HepG2 (cell line): Measurements from ENCODE around the gene CA10. TPM values are rescaled to one million over a fixed set of nuclear protein-coding genes. Genes with fewer than 3 reads are reported as not detected.

Experiments used
- ATAC-seq: fragments of 200-7000 bp; cut with Tn5 transposase; 3 replicates; pipeline ENCODE4 v1.9.1; 2020; ENCODE audit warnings: mild to moderate bottlenecking, moderate library complexity
- BruUV-seq: library from RNA; stranded (reverse); fragments of 400-500 nt; replicated peaks from 2 replicates; lab custom pipeline; 2021; lab: Mats Ljungman, UMichigan
- CTCF ChIA-PET: fragments of 300-600 bp; formaldehyde crosslinking; extraction: SDS; loops from one replicate; lab custom pipeline; 2021; ENCODE audit warnings: low total read pairs, inconsistent platforms, low intra/inter-chr PET ratio; lab: Yijun Ruan, JAX
- POLR2A ChIA-PET: fragments of 350-600 bp; sonication (Branson Sonifier 250); formaldehyde crosslinking; loops from one replicate; lab custom pipeline; 2020; ENCODE audit warnings: antibody characterized with exemption, inconsistent platforms; lab: Yijun Ruan, JAX
- DNase-seq: peaks from one replicate; pipeline ENCODE4 v3.0.0-alpha.2; 2015; ENCODE audit warnings: low spot score
- FAIRE-seq: peaks from 3 replicates; lab custom pipeline; 2011; peaks lifted over from hg19 to GRCh38; lab: Jason Lieb, UNC
- H2AFZ ChIP-seq: one replicate; pipeline ENCODE4 v1.6.1; 2011; ENCODE audit warnings: low read length, inconsistent platforms
- H3K27ac ChIP-seq: fragments of 300-600 bp; 3 replicates; pipeline ENCODE4 v1.8.0; 2011; ENCODE audit warnings: mixed run types, mild to moderate bottlenecking, mixed read lengths, low read length, inconsistent platforms; ENCODE audit not compliant: insufficient read depth; ENCODE audit errors: extremely low read length
- H3K27me3 ChIP-seq, 2 experiments: fragments of 200-600 bp in 1 of 2; 2 replicates in 1 of 2; 3 replicates in 1 of 2; pipeline versions ENCODE4 v1.6.0 to v1.8.0; 2011; ENCODE audit warnings: low read length in 2 of 2, mild to moderate bottlenecking in 2 of 2, moderate library complexity in 2 of 2, inconsistent platforms in 1 of 2; ENCODE audit not compliant: insufficient read depth in 2 of 2, control insufficient read depth in 1 of 2
- H3K36me3 ChIP-seq, 2 experiments: fragments of 200-600 bp in 1 of 2; replicated peaks in 1 of 2; 2 replicates in 1 of 2; 3 replicates in 1 of 2; pipeline versions ENCODE4 v1.5.1 to v1.8.0; 2011; ENCODE audit warnings: low read length in 2 of 2, inconsistent platforms in 1 of 2; ENCODE audit not compliant: insufficient read depth in 2 of 2, control insufficient read depth in 1 of 2
- H3K4me1 ChIP-seq: 2 replicates; pipeline ENCODE4 v1.5.1; 2012; ENCODE audit warnings: low read length, inconsistent platforms; ENCODE audit not compliant: insufficient read depth
- H3K4me2 ChIP-seq: 2 replicates; pipeline ENCODE4 v1.6.0; 2011; ENCODE audit warnings: low read depth, low read length, inconsistent platforms
- H3K4me3 ChIP-seq, 3 experiments: fragments of 200-600 bp in 1 of 3; sonication (generic), shearing (Covaris generic) in 1 of 3; replicated peaks in 1 of 3; 2 replicates each; pipeline ENCODE4 v1.5.1; 2011 to 2016; ENCODE audit warnings: low read length in 3 of 3, inconsistent platforms in 2 of 3, low read depth in 2 of 3, mild to moderate bottlenecking in 2 of 3, control low read depth in 1 of 3, mixed read lengths in 1 of 3; ENCODE audit not compliant: insufficient read depth in 1 of 3
- H3K79me2 ChIP-seq: one replicate; pipeline ENCODE4 v1.6.1; 2011; ENCODE audit warnings: low read length, inconsistent platforms; ENCODE audit not compliant: insufficient read depth
- H3K9ac ChIP-seq: 2 replicates; pipeline ENCODE4 v1.6.0; 2011; ENCODE audit warnings: mild to moderate bottlenecking, low read depth, low read length, inconsistent platforms; ENCODE audit not compliant: insufficient read depth
- H3K9me3 ChIP-seq: 2 replicates; pipeline ENCODE4 v1.5.1; 2012; ENCODE audit warnings: mild to moderate bottlenecking, low read length
- H4K20me1 ChIP-seq: 2 replicates; pipeline ENCODE4 v1.6.0; 2011; ENCODE audit warnings: inconsistent platforms, mild to moderate bottlenecking, low read length, moderate library complexity; ENCODE audit not compliant: insufficient read depth
- ETV5 ChIP-seq: IDR thresholded peaks from 2 replicates; pipeline ENCODE4 v1.6.1; 2018; ENCODE audit warnings: missing biosample characterization, missing genetic modification reagents, inconsistent platforms, borderline replicate concordance
- KDM2A ChIP-seq: sonication (generic); formaldehyde crosslinking; IDR thresholded peaks from 2 replicates; pipeline ENCODE4 v1.4.0; 2020; ENCODE audit warnings: low read depth, missing genetic modification reagents, borderline replicate concordance
- NCOA2 ChIP-seq: sonication (generic); formaldehyde crosslinking; IDR thresholded peaks from 2 replicates; pipeline ENCODE4 v1.8.0; 2022; ENCODE audit warnings: inconsistent platforms
- ZFP36L1 ChIP-seq: sonication (generic); formaldehyde crosslinking; IDR thresholded peaks from 2 replicates; pipeline ENCODE4 v1.8.0; 2022; ENCODE audit warnings: mild to moderate bottlenecking, missing genetic modification reagents, moderate library complexity
- ZNF12 ChIP-seq: sonication (generic); formaldehyde crosslinking; IDR thresholded peaks from 2 replicates; pipeline ENCODE4 v1.5.0; 2020; ENCODE audit warnings: missing genetic modification reagents
- ZNF121 ChIP-seq: sonication (generic); formaldehyde crosslinking; IDR thresholded peaks from 2 replicates; pipeline ENCODE4 v1.5.0; 2020; ENCODE audit warnings: mild to moderate bottlenecking, missing genetic modification reagents
- ZNF326 ChIP-seq: sonication (generic); formaldehyde crosslinking; IDR thresholded peaks from 2 replicates; pipeline ENCODE4 v1.4.0; 2020; ENCODE audit warnings: missing genetic modification reagents, borderline replicate concordance
- ZNF460 ChIP-seq: sonication (generic); formaldehyde crosslinking; IDR thresholded peaks from 2 replicates; pipeline ENCODE4 v1.5.1; 2020; ENCODE audit warnings: missing genetic modification reagents, mild to moderate bottlenecking, borderline replicate concordance
- ZNF496 ChIP-seq: sonication (generic); formaldehyde crosslinking; IDR thresholded peaks from 2 replicates; pipeline ENCODE4 v1.8.1; 2023; ENCODE audit warnings: mild to moderate bottlenecking, moderate library complexity, missing genetic modification reagents; ENCODE audit not compliant: insufficient replicate concordance
- ZNF563 ChIP-seq: sonication (generic); formaldehyde crosslinking; IDR thresholded peaks from 2 replicates; pipeline ENCODE4 v1.8.0; 2022; ENCODE audit warnings: mild to moderate bottlenecking, moderate library complexity, missing genetic modification reagents
- ZNF598 ChIP-seq: sonication (generic); formaldehyde crosslinking; IDR thresholded peaks from 2 replicates; pipeline ENCODE4 v1.5.1; 2020; ENCODE audit warnings: mild to moderate bottlenecking, missing genetic modification reagents, borderline replicate concordance
- ZNF746 ChIP-seq: sonication (generic); formaldehyde crosslinking; IDR thresholded peaks from 2 replicates; pipeline ENCODE4 v1.8.0; 2022; ENCODE audit warnings: mild to moderate bottlenecking, missing genetic modification reagents
- WGBS: methylation state at CpG from one replicate; pipeline ENCODE4 v1.1.6; 2017; ENCODE audit warnings: low lambda C conversion rate; 5-methylcytosine and 5-hydroxymethylcytosine counted together
- in situ Hi-C: cut with HindIII; loops from 2 replicates; pipeline ENCODE4 v1.10.0; 2017; ENCODE audit warnings: low pct_unique_long_range_greater_than_20kb; ENCODE audit not compliant: extremely low pct_ligation_motif_present
- intact Hi-C: fragments of 100-400 bp; cut with micrococcal nuclease; formaldehyde crosslinking; loops from one replicate; pipeline ENCODE4 v1.10.0; 2022; ENCODE audit not compliant: unreplicated experiment
- polyA plus RNA-seq, 8 experiments: library from polyadenylated mRNA; depleted of rRNA in 3 of 8; stranded (reverse) in 7 of 8; unstranded in 1 of 8; fragments of >200 nt; fragmentation: Illumina TruSeq in 4 of 8; extraction: Trizol in 4 of 8; gene quantifications; 2 replicates each; pipeline versions ENCODE4 v1.2.1 to v1.2.3, GENCODE V29; 2011 to 2016; ENCODE audit warnings: low read depth in 4 of 8, missing spikeins in 1 of 8, mixed read lengths in 1 of 8; ENCODE audit not compliant: insufficient read depth in 1 of 8
- total RNA-seq, 5 experiments: library from RNA; depleted of rRNA; stranded (reverse); fragments of >200 nt; fragmentation: Illumina TruSeq; extraction: Trizol; gene quantifications; 2 replicates each; pipeline ENCODE4 v1.2.3, GENCODE V29; 2016; ENCODE audit warnings: low read depth in 1 of 5
- TF ChIP-seq, protein P1 (sequence below): sonication (generic); formaldehyde crosslinking; IDR thresholded peaks from 2 replicates; pipeline ENCODE4 v1.5.0; 2020; ENCODE audit warnings: mild to moderate bottlenecking, missing genetic modification reagents

CA10 gene
- total and polyA plus RNA-seq, 2 of the 13 experiments (the other 11 are each of a cell fraction or from before 2014, with no cell fraction given): not detected

DNA sequence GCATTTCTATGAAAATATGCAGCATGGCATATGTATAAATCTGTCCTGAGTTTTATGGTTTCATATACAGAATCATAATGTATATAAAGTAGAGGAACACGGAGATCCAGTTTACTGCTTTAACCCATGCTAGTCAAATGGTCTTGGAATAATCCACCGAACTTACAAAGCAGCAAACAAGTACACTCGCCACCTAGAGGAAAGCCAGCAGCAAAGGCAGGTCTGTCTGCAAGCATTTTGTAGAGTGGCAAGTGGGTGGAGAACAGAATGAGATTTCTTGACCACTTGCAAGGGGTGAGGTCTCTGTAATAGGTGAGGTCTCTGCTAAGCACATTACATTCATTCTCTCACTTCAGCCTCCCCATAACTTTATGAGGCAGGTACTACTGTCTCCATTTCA lies 308.3 kb downstream of the CA10 start:
- ATAC-seq (peak; percentile 71), FAIRE-seq (peak; percentile 62), DNase-seq (peak; percentile 12)
- no TSS peak for BruUV-seq
- no peaks in the 10 kb centered on the region for H3K79me2 ChIP-seq
- no peak overlapping the region for H3K4me2 ChIP-seq
- no peaks in the 10 kb centered on the region for H3K4me1 ChIP-seq
- ChIA-PET POLR2A (no interaction called here), CTCF (no interaction called here)
- no peak overlapping the region for H3K4me3 ChIP-seq
- H3K9ac ChIP-seq: no peak overlapping the region
- no peaks in the 10 kb centered on the region for H4K20me1 ChIP-seq
- no peak overlapping the region for H2AFZ ChIP-seq
- no peak overlapping the region for H3K27ac ChIP-seq
- in situ Hi-C loops: loop anchor here (25.0 kb wide), 2 partner anchors 262 to 463 kb away; no protein-coding TSS in a partner anchor
- TF ChIP-seq ZFP36L1: no peak
- TF ChIP-seq ZNF563 (CRISPR knock-in tag): no peak
- no peak for TF ChIP-seq ZNF326 (CRISPR knock-in tag)
- no peak for TF ChIP-seq ZNF496 (CRISPR knock-in tag)
- TF ChIP-seq ZNF598 (CRISPR knock-in tag): no peak
- no peak for TF ChIP-seq ZNF746
- TF ChIP-seq ZNF12 (CRISPR knock-in tag): no peak
- no peak for TF ChIP-seq KDM2A (CRISPR knock-in tag)
- TF ChIP-seq ETV5 (CRISPR knock-in tag): no peak
- TF ChIP-seq ZNF121 (CRISPR knock-in tag): no peak
- TF ChIP-seq NCOA2 (CRISPR knock-in tag): no peak
- no peak for TF ChIP-seq ZNF460 (CRISPR knock-in tag)
- TF ChIP-seq, protein P1, sequence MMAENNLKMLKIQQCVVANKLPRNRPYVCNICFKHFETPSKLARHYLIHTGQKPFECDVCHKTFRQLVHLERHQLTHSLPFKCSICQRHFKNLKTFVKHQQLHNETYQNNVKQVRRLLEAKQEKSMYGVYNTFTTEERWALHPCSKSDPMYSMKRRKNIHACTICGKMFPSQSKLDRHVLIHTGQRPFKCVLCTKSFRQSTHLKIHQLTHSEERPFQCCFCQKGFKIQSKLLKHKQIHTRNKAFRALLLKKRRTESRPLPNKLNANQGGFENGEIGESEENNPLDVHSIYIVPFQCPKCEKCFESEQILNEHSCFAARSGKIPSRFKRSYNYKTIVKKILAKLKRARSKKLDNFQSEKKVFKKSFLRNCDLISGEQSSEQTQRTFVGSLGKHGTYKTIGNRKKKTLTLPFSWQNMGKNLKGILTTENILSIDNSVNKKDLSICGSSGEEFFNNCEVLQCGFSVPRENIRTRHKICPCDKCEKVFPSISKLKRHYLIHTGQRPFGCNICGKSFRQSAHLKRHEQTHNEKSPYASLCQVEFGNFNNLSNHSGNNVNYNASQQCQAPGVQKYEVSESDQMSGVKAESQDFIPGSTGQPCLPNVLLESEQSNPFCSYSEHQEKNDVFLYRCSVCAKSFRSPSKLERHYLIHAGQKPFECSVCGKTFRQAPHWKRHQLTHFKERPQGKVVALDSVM: no peak
- no peaks in the 10 kb centered on the region for H3K36me3 ChIP-seq
- intact Hi-C loops: no loop called here
- H3K9me3 ChIP-seq: no peaks in the 10 kb centered on the region
- 0% methylated on average over 3 of the region's 3 CpGs for WGBS
- no peaks in the 10 kb centered on the region for H3K27me3 ChIP-seq
